Activated T-cell treated with anti-CD3 and anti-CD28 coated beads, Interleukin-2, amount 50 U/mL, for 24 hours (primary cell): ENCODE results near the gene FAM241B.

ENCODE experiments used
- DNase-seq: peaks from one replicate; pipeline ENCODE4 v3.0.0-alpha.2; 2020
- H3K27ac Mint-ChIP-seq: 2 replicates; pipeline ENCODE4 v1.8.0; 2020; ENCODE audit warnings: mild to moderate bottlenecking, mixed read lengths
- H3K27me3 Mint-ChIP-seq: 2 replicates; pipeline ENCODE4 v1.8.0; 2020; ENCODE audit warnings: mixed read lengths
- H3K36me3 Mint-ChIP-seq: 2 replicates; pipeline ENCODE4 v1.8.0; 2020; ENCODE audit warnings: low read depth, mixed read lengths
- H3K4me1 Mint-ChIP-seq: 2 replicates; pipeline ENCODE4 v1.8.0; 2020; ENCODE audit warnings: low read depth, mixed read lengths
- H3K4me3 Mint-ChIP-seq: 2 replicates; pipeline ENCODE4 v1.8.0; 2020; ENCODE audit warnings: mild to moderate bottlenecking, moderate library complexity, mixed read lengths
- H3K9me3 Mint-ChIP-seq: 2 replicates; pipeline ENCODE4 v1.8.0; 2020; ENCODE audit warnings: mixed read lengths

Gene FAM241B

GRCh38 chr10:69651362-69651761 lies 21.3 kb downstream of the FAM241B start:
- Mint-ChIP-seq H3K4me3 (no peak overlapping the region), H3K36me3 (no peaks in the 10 kb centered on the region), H3K9me3 (no peaks in the 10 kb centered on the region), H3K27me3 (peaks cover 2% of the 10 kb centered on the region), H3K4me1 (peaks cover 13% of the 10 kb centered on the region), H3K27ac (no peak overlapping the region)
- DNase-seq = no peak

- Mint-ChIP-seq H3K4me3 (no peak overlapping the region), H3K27me3 (peaks cover 3% of the 10 kb centered on the region), H3K4me1 (peaks cover 13% of the 10 kb centered on the region), H3K36me3 (no peaks in the 10 kb centered on the region), H3K27ac (no peak overlapping the region), H3K9me3 (no peaks in the 10 kb centered on the region)
- no peak for DNase-seq
Observed at GRCh38 chr10:69652111-69652856, 22.2 kb downstream of the FAM241B start.

- H3K27me3 Mint-ChIP-seq = peaks cover 8% of the 10 kb centered on the region
- no peak overlapping the region for H3K4me3 Mint-ChIP-seq
- H3K4me1 Mint-ChIP-seq = peaks cover 13% of the 10 kb centered on the region
- H3K27ac Mint-ChIP-seq = no peak overlapping the region
- H3K9me3 Mint-ChIP-seq = no peaks in the 10 kb centered on the region
- no peak for DNase-seq
- H3K36me3 Mint-ChIP-seq = no peaks in the 10 kb centered on the region
Observed at GRCh38 chr10:69652857-69653199, 22.8 kb downstream of the FAM241B start.

GRCh38 chr10:69653561-69653960 lies 23.5 kb downstream of the FAM241B start:
- Mint-ChIP-seq H3K27ac (no peak overlapping the region), H3K4me1 (peaks cover 13% of the 10 kb centered on the region), H3K36me3 (no peaks in the 10 kb centered on the region), H3K27me3 (peaks cover 14% of the 10 kb centered on the region), H3K4me3 (no peak overlapping the region), H3K9me3 (no peaks in the 10 kb centered on the region)
- DNase-seq = no peak

- Mint-ChIP-seq H3K4me3 (no peak overlapping the region), H3K9me3 (no peaks in the 10 kb centered on the region), H3K27ac (no peak overlapping the region), H3K36me3 (no peaks in the 10 kb centered on the region), H3K27me3 (peaks cover 22% of the 10 kb centered on the region), H3K4me1 (peaks cover 13% of the 10 kb centered on the region)
- DNase-seq = no peak
Observed at GRCh38 chr10:69655124-69655867, 25.2 kb downstream of the FAM241B start.

GRCh38 chr10:69655868-69656555 lies 26.0 kb downstream of the FAM241B start:
- H3K36me3 Mint-ChIP-seq = no peaks in the 10 kb centered on the region
- DNase-seq = no peak
- no peaks in the 10 kb centered on the region for H3K9me3 Mint-ChIP-seq
- H3K4me1 Mint-ChIP-seq = peaks cover 8% of the 10 kb centered on the region
- H3K27me3 Mint-ChIP-seq = peaks cover 19% of the 10 kb centered on the region
- no peak overlapping the region for H3K27ac Mint-ChIP-seq
- H3K4me3 Mint-ChIP-seq = no peak overlapping the region

DNA sequence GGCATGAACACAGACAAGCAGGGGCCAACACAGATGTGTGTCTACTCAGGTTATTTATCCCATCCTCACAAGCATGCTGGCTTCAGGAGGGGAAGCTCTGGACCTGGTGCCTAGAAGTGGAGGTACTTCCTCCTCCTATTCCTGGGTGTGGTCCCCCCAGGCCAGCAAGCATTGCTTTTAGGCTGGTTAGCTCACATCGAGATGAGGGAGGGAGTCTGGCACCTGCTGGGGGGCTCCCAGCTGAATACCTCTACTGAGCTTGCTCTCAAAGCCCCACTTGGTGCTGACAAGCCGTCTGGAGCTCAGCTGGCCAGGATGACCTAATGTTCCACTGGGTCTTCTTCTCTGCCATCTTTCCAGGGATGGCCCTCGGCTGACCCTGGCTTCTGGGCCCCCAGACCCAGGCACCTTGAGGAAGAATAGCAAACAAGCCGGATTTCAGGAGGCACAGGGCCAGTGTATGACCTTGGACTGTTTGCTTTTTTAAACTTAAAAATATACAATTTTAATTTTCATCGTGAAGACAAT lies 26.8 kb downstream of the FAM241B start:
- peaks cover 2% of the 10 kb centered on the region for H3K4me1 Mint-ChIP-seq
- no peak for DNase-seq
- peaks cover 19% of the 10 kb centered on the region for H3K27me3 Mint-ChIP-seq
- H3K36me3 Mint-ChIP-seq = no peaks in the 10 kb centered on the region
- H3K27ac Mint-ChIP-seq = no peak overlapping the region
- no peak overlapping the region for H3K4me3 Mint-ChIP-seq
- H3K9me3 Mint-ChIP-seq = no peaks in the 10 kb centered on the region

GRCh38 chr10:69657430-69657829 lies 27.4 kb downstream of the FAM241B start:
- Mint-ChIP-seq H3K27me3 (peaks cover 19% of the 10 kb centered on the region), H3K4me3 (no peak overlapping the region), H3K9me3 (no peaks in the 10 kb centered on the region), H3K36me3 (no peaks in the 10 kb centered on the region), H3K4me1 (no peaks in the 10 kb centered on the region), H3K27ac (no peak overlapping the region)
- DNase-seq = no peak

- H3K4me1 Mint-ChIP-seq = no peaks in the 10 kb centered on the region
- no peak for DNase-seq
- H3K36me3 Mint-ChIP-seq = no peaks in the 10 kb centered on the region
- peaks cover 19% of the 10 kb centered on the region for H3K27me3 Mint-ChIP-seq
- H3K4me3 Mint-ChIP-seq = no peak overlapping the region
- H3K27ac Mint-ChIP-seq = no peak overlapping the region
- H3K9me3 Mint-ChIP-seq = no peaks in the 10 kb centered on the region
Observed at GRCh38 chr10:69657866-69658265, 27.8 kb downstream of the FAM241B start.

- no peaks in the 10 kb centered on the region for H3K4me1 Mint-ChIP-seq
- no peak overlapping the region for H3K27ac Mint-ChIP-seq
- H3K4me3 Mint-ChIP-seq = no peak overlapping the region
- no peaks in the 10 kb centered on the region for H3K9me3 Mint-ChIP-seq
- H3K36me3 Mint-ChIP-seq = no peaks in the 10 kb centered on the region
- no peak for DNase-seq
- H3K27me3 Mint-ChIP-seq = peaks cover 19% of the 10 kb centered on the region
Observed at GRCh38 chr10:69659241-69660038, 29.4 kb downstream of the FAM241B start.

GRCh38 chr10:69660296-69660695 lies 30.2 kb downstream of the FAM241B start:
- H3K27ac Mint-ChIP-seq = no peak overlapping the region
- no peaks in the 10 kb centered on the region for H3K4me1 Mint-ChIP-seq
- no peak overlapping the region for H3K4me3 Mint-ChIP-seq
- H3K27me3 Mint-ChIP-seq = peaks cover 19% of the 10 kb centered on the region
- DNase-seq = no peak
- no peaks in the 10 kb centered on the region for H3K36me3 Mint-ChIP-seq
- no peaks in the 10 kb centered on the region for H3K9me3 Mint-ChIP-seq

- H3K36me3 Mint-ChIP-seq = no peaks in the 10 kb centered on the region
- no peaks in the 10 kb centered on the region for H3K9me3 Mint-ChIP-seq
- DNase-seq = no peak
- no peak overlapping the region for H3K27ac Mint-ChIP-seq
- peaks cover 24% of the 10 kb centered on the region for H3K27me3 Mint-ChIP-seq
- H3K4me1 Mint-ChIP-seq = no peaks in the 10 kb centered on the region
- H3K4me3 Mint-ChIP-seq = no peak overlapping the region
Observed at GRCh38 chr10:69661414-69662172, 31.5 kb downstream of the FAM241B start.

DNA sequence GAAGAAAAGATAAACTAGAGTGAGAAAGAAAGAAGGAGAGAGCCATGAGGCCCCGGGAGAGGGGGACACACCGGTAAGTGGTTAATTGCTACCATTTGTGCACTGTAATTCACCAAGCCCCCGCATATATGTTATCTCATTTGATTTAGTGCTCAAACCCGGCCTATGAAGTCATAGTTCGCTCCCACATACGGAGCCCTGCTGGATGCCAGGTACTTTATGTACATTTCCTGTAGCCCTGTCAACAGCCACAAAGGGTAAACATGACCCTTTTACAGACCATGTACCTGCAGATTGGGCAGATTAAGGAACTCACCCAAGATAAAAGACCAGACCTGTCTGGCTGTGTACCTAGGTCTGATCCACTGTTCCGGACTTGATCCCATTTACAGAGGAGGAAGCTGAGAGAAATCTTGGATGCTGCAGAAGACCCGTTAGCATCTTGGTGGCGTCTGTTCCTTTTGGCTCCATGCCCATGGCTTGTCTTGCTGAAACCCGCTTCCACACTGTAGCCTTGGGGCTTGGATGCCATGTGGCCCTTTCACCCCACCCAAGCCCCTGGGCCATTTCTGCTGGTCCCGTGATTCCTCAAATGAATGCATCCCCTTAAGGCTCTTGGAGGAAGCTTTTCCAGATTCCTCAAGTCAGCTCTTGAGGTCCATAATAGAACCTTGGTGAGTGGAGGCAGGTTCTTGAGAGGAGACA lies 32.3 kb downstream of the FAM241B start:
- H3K4me3 Mint-ChIP-seq = no peak overlapping the region
- no peaks in the 10 kb centered on the region for H3K4me1 Mint-ChIP-seq

More for the DNA sequence above, 32.3 kb downstream of the FAM241B start:
- H3K36me3 Mint-ChIP-seq = no peaks in the 10 kb centered on the region
- peaks cover 30% of the 10 kb centered on the region for H3K27me3 Mint-ChIP-seq
- DNase-seq = no peak
- H3K9me3 Mint-ChIP-seq = no peaks in the 10 kb centered on the region
- no peak overlapping the region for H3K27ac Mint-ChIP-seq
